OCI-LY7 (cell line): Measurements from ENCODE around the gene SMPD2. TPM values are rescaled to one million over a fixed set of nuclear protein-coding genes. Genes with fewer than 3 reads are reported as not detected.

Experiments used
- BruUV-seq: library from RNA; stranded (reverse); fragments of 400-500 nt; replicated peaks from 2 replicates; lab custom pipeline; 2021; lab: Mats Ljungman, UMichigan
- CTCF ChIA-PET: fragments of 300-600 bp; sonication (Branson Sonifier 250); formaldehyde crosslinking; loops from one replicate; lab custom pipeline; 2022; ENCODE audit warnings: antibody characterized with exemption; ENCODE audit not compliant: unreplicated experiment; lab: Charles Lee
- POLR2A ChIA-PET: fragments of 300-600 bp; sonication (Branson Sonifier 250); formaldehyde crosslinking; loops from one replicate; lab custom pipeline; 2022; ENCODE audit warnings: antibody characterized with exemption; lab: Charles Lee
- DNase-seq: peaks from one replicate; pipeline ENCODE4 v3.0.0-alpha.2; 2015; ENCODE audit warnings: low spot score
- H2AFZ ChIP-seq: fragments of 200-600 bp; sonication (generic), shearing (Covaris generic); 2 replicates; pipeline ENCODE4 v1.6.1; 2014; ENCODE audit warnings: mild to moderate bottlenecking, antibody characterized with exemption, low read length, moderate library complexity
- H3K27ac ChIP-seq: fragments of 200-600 bp; sonication (generic); 2 replicates; pipeline ENCODE4 v1.5.1; 2014; ENCODE audit warnings: mixed run types, low read depth, mild to moderate bottlenecking, moderate library complexity, low read length, inconsistent platforms; ENCODE audit not compliant: poor library complexity, severe bottlenecking
- H3K36me3 ChIP-seq: fragments of 200-600 bp; sonication (generic); 2 replicates; pipeline ENCODE4 v1.6.1; 2014; ENCODE audit warnings: mild to moderate bottlenecking, antibody characterized with exemption, low read length, moderate library complexity, mixed read lengths; ENCODE audit not compliant: insufficient read depth
- H3K4me1 ChIP-seq: fragments of 200-600 bp; sonication (generic); 2 replicates; pipeline ENCODE4 v1.5.1; 2014; ENCODE audit warnings: mild to moderate bottlenecking, low read length; ENCODE audit not compliant: insufficient read depth, poor library complexity, severe bottlenecking
- H3K4me2 ChIP-seq: fragments of 200-600 bp; sonication (generic); 2 replicates; pipeline ENCODE4 v1.6.1; 2014; ENCODE audit warnings: mild to moderate bottlenecking, low read length
- H3K4me3 ChIP-seq: fragments of 200-600 bp; sonication (generic); 2 replicates; pipeline ENCODE4 v1.5.1; 2014; ENCODE audit warnings: mild to moderate bottlenecking, low read depth, low read length; ENCODE audit not compliant: poor library complexity, severe bottlenecking
- H3K79me2 ChIP-seq: fragments of 200-600 bp; sonication (generic); 2 replicates; pipeline ENCODE4 v1.6.1; 2016; ENCODE audit warnings: low read depth, mild to moderate bottlenecking, low read length, moderate library complexity, mixed read lengths; ENCODE audit not compliant: insufficient read depth
- H3K9me2 ChIP-seq: fragments of 200-600 bp; sonication (generic); 2 replicates; pipeline ENCODE4 v1.6.1; 2016; ENCODE audit warnings: mild to moderate bottlenecking, low read length, mixed read lengths; ENCODE audit not compliant: insufficient read depth
- H3K9me3 ChIP-seq: fragments of 200-600 bp; sonication (generic); 2 replicates; pipeline ENCODE4 v1.6.1; 2014; ENCODE audit warnings: mild to moderate bottlenecking, mixed run types, low read length, mixed read lengths
- H4K20me1 ChIP-seq: fragments of 200-600 bp; sonication (generic); 2 replicates; pipeline ENCODE4 v1.6.1; 2014; ENCODE audit warnings: mild to moderate bottlenecking, antibody characterized with exemption, low read length, moderate library complexity, mixed read lengths; ENCODE audit not compliant: insufficient read depth
- CTCF ChIP-seq: fragments of 200-600 bp; sonication (generic); conservative IDR thresholded peaks from 2 replicates; pipeline ENCODE4 v1.5.1; 2014; ENCODE audit warnings: mild to moderate bottlenecking, antibody characterized with exemption, low read length, moderate library complexity, mixed read lengths
- EZH2phosphoT487 ChIP-seq: fragments of 200-600 bp; sonication (generic); IDR thresholded peaks from 2 replicates; pipeline ENCODE4 v1.6.1; 2018; ENCODE audit warnings: low read depth, borderline replicate concordance, mild to moderate bottlenecking, mixed run types, antibody characterized with exemption, low read length, moderate library complexity, mixed read lengths
- intact Hi-C: fragments of 100-400 bp; cut with micrococcal nuclease; formaldehyde crosslinking; loops from one replicate; pipeline ENCODE4 v1.10.0; 2022; ENCODE audit not compliant: unreplicated experiment
- total RNA-seq, 2 experiments: library from RNA; depleted of rRNA in 1 of 2; stranded (reverse); fragments of >200 nt in 1 of 2; shearing (Covaris generic) in 1 of 2; gene quantifications; 2 replicates each; pipeline ENCODE4 v1.2.3, GENCODE V29; 2014 to 2022

SMPD2 gene
- total RNA-seq, 2 experiments from 2014 or later = 15.9 to 24.4 TPM

- H3K27ac ChIP-seq = no peak overlapping the region
- TF ChIP-seq CTCF = no peak
- TF ChIP-seq EZH2phosphoT487 = no peak
- intact Hi-C loops = no loop called here
- BruUV-seq = no TSS peak
- H4K20me1 ChIP-seq = no peaks in the 10 kb centered on the region
- no peak for DNase-seq
- no peak overlapping the region for H3K4me3 ChIP-seq
- no peaks in the 10 kb centered on the region for H3K9me3 ChIP-seq
- ChIA-PET CTCF (no interaction called here), POLR2A (interaction anchor here (0.6 to 0.9 kb wide), 4 partner anchors 10 to 297 kb away, joined by 3 read pairs; partner anchors contain the start of genes AK9 and FIG4)
- H2AFZ ChIP-seq = no peak overlapping the region
- H3K79me2 ChIP-seq = no peaks in the 10 kb centered on the region
- H3K36me3 ChIP-seq = no peaks in the 10 kb centered on the region
- no peak overlapping the region for H3K4me2 ChIP-seq
- H3K9me2 ChIP-seq = no peaks in the 10 kb centered on the region
- no peaks in the 10 kb centered on the region for H3K4me1 ChIP-seq
These were observed 46.6 kb upstream of the SMPD2 start for GRCh38 chr6:109393886-109394281.

DNA sequence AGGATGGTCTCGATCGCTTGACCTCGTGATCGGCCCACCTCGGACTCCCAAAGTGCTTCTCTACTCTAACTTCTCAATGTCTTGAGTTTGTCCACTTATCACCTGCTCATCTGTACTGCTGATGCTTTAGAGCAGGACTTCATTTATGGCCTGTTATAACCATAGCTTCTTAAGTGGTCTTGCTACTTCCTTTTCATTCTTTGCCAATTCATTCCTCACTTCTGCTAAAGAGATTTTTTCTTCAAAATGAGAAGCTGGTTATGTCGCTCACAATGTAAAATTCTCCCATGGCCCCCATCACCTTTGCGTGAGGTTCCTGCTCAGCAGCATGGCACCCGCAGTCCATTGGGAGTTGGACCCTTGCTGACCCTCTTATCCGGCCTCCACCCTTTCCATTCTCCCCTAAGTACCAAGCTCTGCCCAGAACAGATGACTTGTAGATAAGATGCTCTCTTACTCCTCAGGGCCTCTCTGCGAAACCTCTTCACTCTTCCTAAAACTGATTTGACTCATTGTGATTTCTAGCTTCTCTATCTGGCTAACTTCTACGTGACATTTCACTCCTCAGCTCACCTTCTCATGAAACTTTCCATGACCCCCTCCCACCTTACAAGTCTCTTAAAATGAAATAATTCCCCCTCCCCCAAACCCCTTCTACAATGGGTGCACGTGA lies 44.3 kb upstream of the SMPD2 start:
- POLR2A ChIA-PET = interaction anchor here (1.2 to 1.4 kb wide), 2 partner anchors 11 to 29 kb away, joined by 4 to 5 read pairs; no protein-coding TSS in a partner anchor
- no peak for TF ChIP-seq EZH2phosphoT487
- TF ChIP-seq CTCF = no peak
- no peaks in the 10 kb centered on the region for H4K20me1 ChIP-seq
- DNase-seq = no peak
- no peaks in the 10 kb centered on the region for H3K9me3 ChIP-seq
- BruUV-seq = no TSS peak
- H3K9me2 ChIP-seq = no peaks in the 10 kb centered on the region
- no peak overlapping the region for H3K4me2 ChIP-seq
- no peaks in the 10 kb centered on the region for H3K4me1 ChIP-seq
- H3K27ac ChIP-seq = no peak overlapping the region
- H2AFZ ChIP-seq = no peak overlapping the region
- no peak overlapping the region for H3K4me3 ChIP-seq
- H3K79me2 ChIP-seq = no peaks in the 10 kb centered on the region
- intact Hi-C loops = no loop called here
- CTCF ChIA-PET = no interaction called here
- no peaks in the 10 kb centered on the region for H3K36me3 ChIP-seq

DNA sequence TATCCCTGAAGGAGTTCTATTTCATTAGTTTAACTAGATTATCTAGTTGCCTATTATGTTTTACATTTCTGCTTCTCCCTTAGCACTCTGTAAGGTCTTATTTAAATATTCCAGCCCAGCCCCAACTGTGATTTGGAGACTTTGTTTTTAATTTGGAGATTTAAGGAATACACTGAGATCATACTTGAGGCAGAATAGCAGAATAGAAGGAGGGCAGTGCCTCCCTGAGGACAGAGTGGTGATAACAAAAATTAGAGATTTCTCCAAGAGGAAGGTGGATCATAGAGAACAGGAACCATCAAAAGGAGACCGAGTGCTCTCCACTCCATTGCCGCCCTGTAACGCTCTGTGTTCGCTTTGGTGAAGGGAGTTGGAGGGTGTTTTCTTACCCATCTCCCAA lies 43.5 kb upstream of the SMPD2 start:
- no peaks in the 10 kb centered on the region for H3K4me1 ChIP-seq
- ChIA-PET POLR2A (interaction anchor here (1.3 to 1.4 kb wide), 2 partner anchors 12 to 14 kb away, joined by 3 to 4 read pairs; no protein-coding TSS in a partner anchor), CTCF (no interaction called here)
- no peaks in the 10 kb centered on the region for H3K79me2 ChIP-seq
- BruUV-seq = no TSS peak
- no peaks in the 10 kb centered on the region for H3K9me3 ChIP-seq
- H3K27ac ChIP-seq = no peak overlapping the region
- TF ChIP-seq EZH2phosphoT487 (no peak), CTCF (peak; percentile 57)
- H3K9me2 ChIP-seq = no peaks in the 10 kb centered on the region
- H3K4me3 ChIP-seq = no peak overlapping the region
- intact Hi-C loops = no loop called here
- H3K4me2 ChIP-seq = no peak overlapping the region
- H3K36me3 ChIP-seq = no peaks in the 10 kb centered on the region
- DNase-seq = no peak
- H4K20me1 ChIP-seq = no peaks in the 10 kb centered on the region
- H2AFZ ChIP-seq = no peak overlapping the region
